ENCODE measurements around the gene ADA.

DNA sequence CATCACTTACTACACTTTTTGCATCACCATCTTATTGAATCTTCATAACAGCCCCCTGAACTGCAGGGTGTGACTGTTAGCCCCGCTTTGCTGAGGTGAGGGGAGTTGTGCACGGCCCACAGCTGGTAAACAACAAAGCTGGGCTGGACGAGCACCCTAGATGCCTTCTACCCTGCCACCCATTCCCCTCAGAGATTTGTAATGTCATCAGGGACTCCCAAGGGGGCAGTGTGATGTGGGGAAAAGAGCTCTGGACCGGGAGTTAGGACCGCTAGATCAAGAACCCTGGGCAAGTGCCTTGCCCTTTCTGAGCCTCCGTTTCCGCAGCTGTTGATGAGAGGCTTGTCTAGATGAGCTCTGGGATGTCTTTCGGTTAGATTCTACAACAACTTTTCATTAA lies 48.2 kb downstream of the ADA start:
- TF ChIP-seq FOXP2 (optimal IDR thresholded peaks at IDR 0.05; ENCODE audit: borderline replicate concordance, extremely low read depth, extremely low read length, insufficient read depth) (no peak), SIN3A (IDR thresholded peaks at IDR 0.05; ENCODE audit: borderline replicate concordance, insufficient read depth, low read length) (no peak), POLR2AphosphoS5 (IDR thresholded peaks at IDR 0.05; ENCODE audit: low read depth, low read length) (no peak), TAF1 (IDR thresholded peaks at IDR 0.05; ENCODE audit: borderline replicate concordance, insufficient read depth, low read length) (no peak)
- TF ChIP-seq, protein P1, sequence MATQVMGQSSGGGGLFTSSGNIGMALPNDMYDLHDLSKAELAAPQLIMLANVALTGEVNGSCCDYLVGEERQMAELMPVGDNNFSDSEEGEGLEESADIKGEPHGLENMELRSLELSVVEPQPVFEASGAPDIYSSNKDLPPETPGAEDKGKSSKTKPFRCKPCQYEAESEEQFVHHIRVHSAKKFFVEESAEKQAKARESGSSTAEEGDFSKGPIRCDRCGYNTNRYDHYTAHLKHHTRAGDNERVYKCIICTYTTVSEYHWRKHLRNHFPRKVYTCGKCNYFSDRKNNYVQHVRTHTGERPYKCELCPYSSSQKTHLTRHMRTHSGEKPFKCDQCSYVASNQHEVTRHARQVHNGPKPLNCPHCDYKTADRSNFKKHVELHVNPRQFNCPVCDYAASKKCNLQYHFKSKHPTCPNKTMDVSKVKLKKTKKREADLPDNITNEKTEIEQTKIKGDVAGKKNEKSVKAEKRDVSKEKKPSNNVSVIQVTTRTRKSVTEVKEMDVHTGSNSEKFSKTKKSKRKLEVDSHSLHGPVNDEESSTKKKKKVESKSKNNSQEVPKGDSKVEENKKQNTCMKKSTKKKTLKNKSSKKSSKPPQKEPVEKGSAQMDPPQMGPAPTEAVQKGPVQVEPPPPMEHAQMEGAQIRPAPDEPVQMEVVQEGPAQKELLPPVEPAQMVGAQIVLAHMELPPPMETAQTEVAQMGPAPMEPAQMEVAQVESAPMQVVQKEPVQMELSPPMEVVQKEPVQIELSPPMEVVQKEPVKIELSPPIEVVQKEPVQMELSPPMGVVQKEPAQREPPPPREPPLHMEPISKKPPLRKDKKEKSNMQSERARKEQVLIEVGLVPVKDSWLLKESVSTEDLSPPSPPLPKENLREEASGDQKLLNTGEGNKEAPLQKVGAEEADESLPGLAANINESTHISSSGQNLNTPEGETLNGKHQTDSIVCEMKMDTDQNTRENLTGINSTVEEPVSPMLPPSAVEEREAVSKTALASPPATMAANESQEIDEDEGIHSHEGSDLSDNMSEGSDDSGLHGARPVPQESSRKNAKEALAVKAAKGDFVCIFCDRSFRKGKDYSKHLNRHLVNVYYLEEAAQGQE (IDR thresholded peaks at IDR 0.05; ENCODE audit: insufficient read depth in 1 of 2, low read depth in 2 of 2, low read length in 2 of 2), result no peak

Data from PFSK-1 (cell line).